HepG2 (cell line): ENCODE measurements around the gene ARMH2. TPM values are rescaled to one million over a fixed set of nuclear protein-coding genes. Genes with fewer than 3 reads are reported as not detected.
A peak's percentile ranks its signal among the peaks of the same experiment; 100 is the strongest.
"Not testable (repeated sequence)": the region's sequence is repeated elsewhere in the genome, so short reads cannot be mapped to it uniquely, and the experiment has no call there.

Experiments
- ATF2 ChIP-seq: sonication (generic); formaldehyde crosslinking; IDR thresholded peaks from 2 replicates; pipeline ENCODE4 v1.4.0; 2020; ENCODE audit warnings: missing genetic modification reagents
- MED1 ChIP-seq: sonication (generic); formaldehyde crosslinking; IDR thresholded peaks from 2 replicates; pipeline ENCODE4 v1.4.0; 2020; ENCODE audit warnings: missing genetic modification reagents
- MED13 ChIP-seq: sonication (generic); formaldehyde crosslinking; IDR thresholded peaks from 2 replicates; pipeline ENCODE4 v1.5.0; 2020; ENCODE audit warnings: missing genetic modification reagents
- MED8 ChIP-seq: sonication (generic); formaldehyde crosslinking; IDR thresholded peaks from 2 replicates; pipeline ENCODE4 v1.8.1; 2023; ENCODE audit warnings: mild to moderate bottlenecking, missing genetic modification reagents; ENCODE audit not compliant: insufficient replicate concordance
- NFIC ChIP-seq: IDR thresholded peaks from 2 replicates; pipeline ENCODE4 v1.6.1; 2012; ENCODE audit warnings: mild to moderate bottlenecking, low read length, inconsistent platforms
- NFYC ChIP-seq: IDR thresholded peaks from 2 replicates; pipeline ENCODE4 v1.6.1; 2016; ENCODE audit warnings: missing genetic modification reagents, missing compliant biosample characterization
- POGZ ChIP-seq: sonication (generic); formaldehyde crosslinking; IDR thresholded peaks from 2 replicates; pipeline ENCODE4 v1.4.0; 2020; ENCODE audit warnings: mild to moderate bottlenecking, missing genetic modification reagents
- POLR2A ChIP-seq, 2 experiments: IDR thresholded peaks; 2 replicates each; pipeline ENCODE4 v1.6.1; 2011; ENCODE audit warnings: low read depth in 2 of 2, low read length in 2 of 2, mild to moderate bottlenecking in 1 of 2, moderate library complexity in 1 of 2; ENCODE audit not compliant: insufficient read depth in 1 of 2
- POLR2G ChIP-seq: fragments of 200-400 bp; formaldehyde crosslinking; IDR thresholded peaks from 2 replicates; pipeline ENCODE4 v1.6.1; 2018; ENCODE audit warnings: mild to moderate bottlenecking, low read depth, low read length, moderate library complexity
- SOX6 ChIP-seq, 2 experiments: fragments of 450-650 bp in 1 of 2; sonication (generic) in 1 of 2; formaldehyde crosslinking in 1 of 2; IDR thresholded peaks; 2 replicates each; pipeline versions ENCODE4 v1.4.0 to v1.6.1; 2017 to 2020; ENCODE audit warnings: antibody characterized with exemption in 1 of 2, mild to moderate bottlenecking in 1 of 2, missing genetic modification reagents in 1 of 2
- TOPORS ChIP-seq: sonication (generic); formaldehyde crosslinking; IDR thresholded peaks from 2 replicates; pipeline ENCODE4 v1.8.0; 2023; ENCODE audit warnings: mild to moderate bottlenecking, missing genetic modification reagents
- UBTF ChIP-seq: sonication (generic); formaldehyde crosslinking; IDR thresholded peaks from 2 replicates; pipeline ENCODE4 v1.4.0; 2020; ENCODE audit warnings: mild to moderate bottlenecking, missing genetic modification reagents
- ZBTB4 ChIP-seq: sonication (generic); formaldehyde crosslinking; IDR thresholded peaks from 2 replicates; pipeline ENCODE4 v1.4.0; 2020; ENCODE audit warnings: missing genetic modification reagents, mild to moderate bottlenecking, borderline replicate concordance
- ZC3H4 ChIP-seq: sonication (generic); formaldehyde crosslinking; IDR thresholded peaks from 2 replicates; pipeline ENCODE4 v1.4.0; 2020; ENCODE audit warnings: missing genetic modification reagents, borderline replicate concordance
- ZNF12 ChIP-seq: sonication (generic); formaldehyde crosslinking; IDR thresholded peaks from 2 replicates; pipeline ENCODE4 v1.5.0; 2020; ENCODE audit warnings: missing genetic modification reagents
- ZXDC ChIP-seq: sonication (generic); formaldehyde crosslinking; IDR thresholded peaks from 2 replicates; pipeline ENCODE4 v1.5.0; 2020; ENCODE audit warnings: mild to moderate bottlenecking, missing genetic modification reagents
- polyA plus RNA-seq, 8 experiments: library from polyadenylated mRNA; depleted of rRNA in 3 of 8; stranded (reverse) in 7 of 8; unstranded in 1 of 8; fragments of >200 nt; fragmentation: Illumina TruSeq in 4 of 8; extraction: Trizol in 4 of 8; gene quantifications; 2 replicates each; pipeline versions ENCODE4 v1.2.1 to v1.2.3, GENCODE V29; 2011 to 2016; ENCODE audit warnings: low read depth in 4 of 8, missing spikeins in 1 of 8, mixed read lengths in 1 of 8; ENCODE audit not compliant: insufficient read depth in 1 of 8
- total RNA-seq, 5 experiments: library from RNA; depleted of rRNA; stranded (reverse); fragments of >200 nt; fragmentation: Illumina TruSeq; extraction: Trizol; gene quantifications; 2 replicates each; pipeline ENCODE4 v1.2.3, GENCODE V29; 2016; ENCODE audit warnings: low read depth in 1 of 5

The ARMH2 gene
- total and polyA plus RNA-seq, 2 of the 13 experiments (the other 11 are each of a cell fraction or from before 2014, with no cell fraction given) = not detected

GRCh38 chr6:24764833-24765828 is 33.6 kb downstream of the ARMH2 start (continued):
- TF ChIP-seq ATF2 (peak; percentile 35; the same call in 1 of the 2 replicates), TOPORS (CRISPR knock-in tag) (0 out of 2 replicates have a peak, but pooled peaks have one; percentile 13), UBTF (peak; percentile 18; the same call in 1 of the 2 replicates), POLR2A (IDR thresholded peaks at IDR 0.05; ENCODE audit: insufficient read depth in 1 of 2, low read depth in 2 of 2, low read length in 2 of 2) (peak; percentile 40 to 68; a peak in 3 of 4 replicates), ZC3H4 (CRISPR knock-in tag) (peak; percentile 88; the same call in 1 of the 2 replicates), ZBTB4 (peak; percentile 46; the same call in 1 of the 2 replicates), MED1 (CRISPR knock-in tag) (peak; percentile 6; the same call in 1 of the 2 replicates), NFYC (CRISPR knock-in tag) (peak; percentile 76), ZXDC (CRISPR knock-in tag) (peak; percentile 47; the same call in 1 of the 2 replicates), SOX6 (CRISPR knock-in tag; IDR thresholded peaks at IDR 0.05) (0 out of 2 replicates have a peak, but pooled peaks have one; percentile 20), NFIC (peak; percentile 30; the same call in 1 of the 2 replicates), POGZ (CRISPR knock-in tag) (peak; percentile 31; the same call in 1 of the 2 replicates), ZNF12 (CRISPR knock-in tag) (peak; percentile 68; the same call in 1 of the 2 replicates), MED13 (CRISPR knock-in tag) (0 out of 2 replicates have a peak, but pooled peaks have one; percentile 42), MED8 (peak; percentile 52), POLR2G (peak; percentile 24; the same call in 1 of the 2 replicates)
- TF ChIP-seq SOX6 (IDR thresholded peaks at IDR 0.05) = not testable (repeated sequence)
